Neural progenitor cell (in vitro differentiated cells): Measurements from ENCODE around the gene CAMKK1.

ENCODE experiments used
- EZH2phosphoT487 ChIP-seq: fragments of 200-600 bp; sonication (generic); IDR thresholded peaks from 2 replicates; pipeline ENCODE4 v1.6.1; 2017; ENCODE audit warnings: antibody characterized with exemption
- TF ChIP-seq, protein P1 (sequence below): fragments of 200-600 bp; sonication (generic); IDR thresholded peaks from 2 replicates; pipeline ENCODE4 v1.5.1; 2017; ENCODE audit warnings: antibody characterized with exemption, mild to moderate bottlenecking

DNA sequence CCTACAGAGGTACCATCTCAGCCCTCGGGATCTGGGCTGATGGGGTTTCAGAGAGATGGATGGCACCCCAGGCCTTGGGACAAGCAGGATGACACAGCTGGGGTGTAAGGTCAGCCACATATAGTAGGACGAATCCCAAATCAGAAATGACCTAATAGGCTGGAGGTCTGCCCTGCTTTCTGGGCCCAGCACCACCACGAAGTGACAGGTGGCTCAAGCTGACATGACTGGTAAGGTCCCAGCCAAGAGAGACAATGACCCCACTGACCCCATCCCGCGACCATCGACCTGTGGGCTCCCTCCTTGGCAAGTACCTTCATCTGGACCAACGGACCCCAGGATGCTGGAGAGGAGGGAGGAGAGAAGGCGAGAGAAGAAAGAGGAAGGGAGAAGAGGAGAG, 15.6 kb downstream of the CAMKK1 start:
- TF ChIP-seq, protein P1, sequence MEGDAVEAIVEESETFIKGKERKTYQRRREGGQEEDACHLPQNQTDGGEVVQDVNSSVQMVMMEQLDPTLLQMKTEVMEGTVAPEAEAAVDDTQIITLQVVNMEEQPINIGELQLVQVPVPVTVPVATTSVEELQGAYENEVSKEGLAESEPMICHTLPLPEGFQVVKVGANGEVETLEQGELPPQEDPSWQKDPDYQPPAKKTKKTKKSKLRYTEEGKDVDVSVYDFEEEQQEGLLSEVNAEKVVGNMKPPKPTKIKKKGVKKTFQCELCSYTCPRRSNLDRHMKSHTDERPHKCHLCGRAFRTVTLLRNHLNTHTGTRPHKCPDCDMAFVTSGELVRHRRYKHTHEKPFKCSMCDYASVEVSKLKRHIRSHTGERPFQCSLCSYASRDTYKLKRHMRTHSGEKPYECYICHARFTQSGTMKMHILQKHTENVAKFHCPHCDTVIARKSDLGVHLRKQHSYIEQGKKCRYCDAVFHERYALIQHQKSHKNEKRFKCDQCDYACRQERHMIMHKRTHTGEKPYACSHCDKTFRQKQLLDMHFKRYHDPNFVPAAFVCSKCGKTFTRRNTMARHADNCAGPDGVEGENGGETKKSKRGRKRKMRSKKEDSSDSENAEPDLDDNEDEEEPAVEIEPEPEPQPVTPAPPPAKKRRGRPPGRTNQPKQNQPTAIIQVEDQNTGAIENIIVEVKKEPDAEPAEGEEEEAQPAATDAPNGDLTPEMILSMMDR = no peak
- no peak for TF ChIP-seq EZH2phosphoT487
